Kidney tubule cell (primary cell): ENCODE results near the gene SDF2L1.

Experiments
- DNase-seq: peaks from one replicate; pipeline ENCODE4 v3.0.0-alpha.2; 2018; ENCODE audit warnings: low spot score

Gene SDF2L1

GRCh38 chr22:21622011-21622918 is 19.8 kb upstream of the SDF2L1 start:
- DNase-seq: no peak

DNA sequence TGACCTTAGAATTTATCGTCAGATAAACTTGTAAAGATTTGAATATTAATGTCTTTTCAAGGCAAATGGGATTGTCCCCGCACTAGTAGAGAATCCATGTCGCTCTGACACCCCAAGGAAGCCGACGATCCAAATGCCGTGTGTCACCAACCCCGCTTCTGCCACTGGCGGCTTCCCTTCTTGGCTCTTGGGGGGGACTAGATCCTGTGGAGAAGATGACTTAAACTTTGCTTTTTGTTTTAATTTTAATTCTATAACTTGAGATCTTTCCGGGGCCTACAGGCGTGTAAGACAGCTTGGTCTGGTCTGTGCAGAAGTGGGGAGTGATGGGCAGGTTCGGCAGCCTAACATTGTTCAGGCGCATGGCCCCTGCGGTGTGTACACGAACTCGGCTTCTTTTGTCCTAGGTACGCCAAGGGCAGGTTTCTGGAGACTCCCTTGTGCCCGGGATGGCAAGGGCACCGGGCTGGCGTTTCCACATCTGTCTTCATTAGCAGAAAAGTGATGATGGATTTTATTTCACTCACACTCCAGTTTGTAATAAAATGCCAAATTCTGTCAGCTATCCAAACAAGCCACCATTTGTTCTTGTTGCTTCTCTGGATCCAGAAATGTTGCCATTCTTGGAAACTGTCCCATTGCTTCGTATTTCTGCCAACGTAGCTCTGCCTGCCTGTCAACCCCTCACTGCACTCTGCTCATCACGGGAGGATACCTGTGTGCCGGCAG is 19.0 kb upstream of the SDF2L1 start:
- no peak for DNase-seq

DNA sequence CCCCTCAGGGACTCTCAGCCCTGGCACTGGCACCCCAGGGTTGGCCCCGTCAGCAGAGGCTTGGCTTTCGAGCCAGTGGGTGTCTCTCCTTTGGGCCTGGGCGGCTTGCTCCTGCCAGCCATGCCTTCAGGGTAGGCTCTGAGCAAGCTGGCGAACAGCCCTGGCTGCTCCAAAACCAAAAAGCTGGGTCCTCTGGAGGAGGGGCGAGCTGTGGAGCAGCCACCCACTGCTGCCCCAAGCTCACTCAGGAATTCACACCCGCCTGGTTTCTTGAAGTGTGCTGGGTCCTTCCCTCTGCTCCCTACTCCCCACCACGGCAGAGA is 18.5 kb upstream of the SDF2L1 start:
- DNase-seq: no peak

GRCh38 chr22:21624120-21624879 is 17.8 kb upstream of the SDF2L1 start:
- no peak for DNase-seq

- no peak for DNase-seq
Observed at GRCh38 chr22:21624880-21625791, 17.0 kb upstream of the SDF2L1 start.

DNA sequence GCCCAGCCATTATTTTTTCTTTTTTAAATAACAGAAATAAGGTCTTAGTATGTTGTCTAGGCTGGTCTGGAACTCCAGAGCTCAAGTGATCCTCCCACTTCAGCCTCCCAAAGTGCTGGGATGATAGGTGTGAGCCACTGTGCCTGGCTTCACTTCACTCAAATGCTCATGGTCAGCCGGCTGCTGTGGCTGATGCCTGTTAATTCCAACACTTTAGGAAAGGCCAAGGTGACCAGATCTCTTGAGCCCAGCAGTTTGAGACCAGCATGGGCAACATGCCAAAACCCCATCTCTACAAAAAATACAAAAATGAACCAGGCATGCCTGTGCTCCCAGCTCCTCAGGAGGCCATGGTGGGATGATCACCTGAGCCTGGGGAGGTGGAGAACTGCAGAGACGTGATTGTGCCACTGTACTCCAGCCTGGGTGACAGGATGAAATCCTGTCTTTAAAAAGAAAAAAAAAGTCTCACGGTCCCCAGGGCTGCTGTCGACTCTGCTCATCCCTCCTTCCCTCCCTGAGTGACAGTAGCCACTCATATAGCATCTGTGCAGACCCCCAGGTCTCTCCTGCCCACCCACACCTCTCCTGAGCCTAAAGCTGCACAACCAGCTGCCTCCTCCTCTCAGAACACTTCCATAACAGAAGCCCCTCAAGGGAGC is 15.9 kb upstream of the SDF2L1 start:
- DNase-seq: no peak

- no peak for DNase-seq
Observed at GRCh38 chr22:21626735-21627469, 15.2 kb upstream of the SDF2L1 start.

- DNase-seq: no peak
Observed at GRCh38 chr22:21628386-21629254, 13.5 kb upstream of the SDF2L1 start.

DNA sequence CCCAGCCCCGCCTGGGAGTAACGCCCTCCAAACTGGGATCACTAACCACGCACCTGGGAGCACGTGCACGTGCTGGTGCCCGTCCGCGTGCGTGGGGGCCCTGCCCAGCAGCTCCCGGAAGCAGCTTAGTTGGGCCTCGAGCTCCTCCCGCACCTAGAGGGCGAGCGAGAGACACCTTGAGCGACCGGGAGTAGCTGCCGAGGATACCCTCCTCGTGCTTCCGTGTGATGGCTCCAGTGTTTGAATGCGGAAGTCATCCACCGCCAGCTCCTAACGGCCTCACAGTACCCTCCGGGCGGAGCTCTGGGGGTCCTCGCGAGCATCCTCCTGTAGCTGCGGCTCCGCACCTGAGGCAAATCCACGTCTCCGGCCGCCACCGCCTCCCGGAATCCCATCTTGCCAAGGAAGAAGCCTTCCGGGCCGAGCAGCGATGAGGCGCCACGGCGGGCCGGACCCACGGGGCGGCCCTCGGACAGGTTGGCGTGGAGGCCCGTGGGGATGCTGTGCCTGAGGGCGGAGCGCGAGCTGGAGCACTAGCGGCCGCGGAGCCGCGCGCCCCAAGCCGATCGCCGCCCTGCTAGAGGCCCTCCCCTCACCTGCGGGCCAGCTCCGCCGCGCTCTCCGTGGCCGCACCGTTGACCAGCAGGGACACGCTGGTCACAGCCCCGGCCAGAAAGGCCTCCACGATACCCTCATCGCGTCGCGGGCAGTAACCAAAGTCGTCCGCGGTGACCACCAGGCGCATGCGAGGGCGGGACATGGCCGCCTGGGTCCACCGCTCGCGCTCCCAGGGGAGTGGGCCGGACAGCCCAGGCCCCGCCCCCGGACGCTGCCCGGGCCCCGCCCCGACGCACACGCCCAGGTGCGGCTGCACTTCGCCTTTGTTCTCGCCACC is 12.6 kb upstream of the SDF2L1 start, which contains the start of gene YDJC:
YDJC (minus strand) TSS at position 768 of the 895 bp plus-strand sequence; CDS start at position 760, 8 bp downstream.
- DNase-seq: peak; percentile 96

DNA sequence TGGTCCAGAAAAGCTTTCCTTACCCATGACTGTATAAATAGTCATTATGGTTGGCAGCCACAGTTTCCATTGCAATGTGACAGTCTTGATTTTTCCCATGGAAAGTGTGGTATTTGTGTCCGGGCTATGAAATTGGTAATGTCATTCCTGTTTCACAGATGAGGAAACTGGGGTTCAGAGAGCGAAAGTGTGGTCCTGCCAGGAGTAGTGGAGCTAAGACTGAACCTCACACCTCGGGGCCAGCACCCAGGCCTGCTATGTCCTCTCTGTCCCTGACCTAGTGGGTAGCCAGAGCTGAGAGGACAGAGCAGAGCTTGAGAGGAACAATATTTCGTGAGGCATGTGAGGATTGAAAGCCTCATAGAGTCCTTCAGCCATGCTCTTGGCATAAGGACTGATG is 11.1 kb upstream of the SDF2L1 start:
- DNase-seq: no peak

DNA sequence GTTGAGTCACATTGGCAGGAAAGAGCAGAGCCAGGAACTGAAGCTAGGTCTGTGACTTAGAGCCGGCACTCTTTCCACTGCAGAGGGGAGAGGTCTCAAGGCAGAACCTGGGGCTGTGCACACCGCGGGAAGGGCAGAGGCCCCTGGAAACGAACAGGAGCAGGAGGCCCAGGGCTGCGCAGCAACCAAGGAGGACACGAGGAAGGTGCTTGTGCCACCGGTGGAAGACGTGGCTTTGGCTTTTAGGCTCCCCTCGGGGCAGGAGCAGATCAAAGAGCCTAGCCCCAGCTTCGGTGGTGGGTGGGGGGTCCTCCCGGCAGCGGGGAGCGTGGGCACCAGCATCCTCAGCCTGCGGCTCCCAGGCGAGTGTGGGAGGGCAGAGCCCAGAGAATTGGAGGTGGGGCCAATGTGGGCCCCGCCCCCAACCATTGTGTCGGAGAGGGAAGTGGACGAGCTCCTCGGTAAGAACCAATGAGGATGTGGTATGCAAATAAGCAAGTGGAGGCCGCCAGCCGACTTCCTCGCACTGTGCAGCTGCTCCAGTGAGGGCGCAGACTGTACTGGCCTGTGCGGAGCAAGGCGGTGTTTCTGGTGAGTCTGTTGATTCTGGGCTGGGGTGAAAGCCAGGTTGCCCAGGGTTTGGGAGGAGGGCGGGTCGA is 9.7 kb upstream of the SDF2L1 start, which contains the start of gene CCDC116:
CCDC116 (plus strand) TSS at position 524 of the 659 bp plus-strand sequence. CDS start 422 bp downstream, outside the sequence.
- DNase-seq: no peak

GRCh38 chr22:21632931-21633330 is 9.2 kb upstream of the SDF2L1 start:
- no peak for DNase-seq

DNA sequence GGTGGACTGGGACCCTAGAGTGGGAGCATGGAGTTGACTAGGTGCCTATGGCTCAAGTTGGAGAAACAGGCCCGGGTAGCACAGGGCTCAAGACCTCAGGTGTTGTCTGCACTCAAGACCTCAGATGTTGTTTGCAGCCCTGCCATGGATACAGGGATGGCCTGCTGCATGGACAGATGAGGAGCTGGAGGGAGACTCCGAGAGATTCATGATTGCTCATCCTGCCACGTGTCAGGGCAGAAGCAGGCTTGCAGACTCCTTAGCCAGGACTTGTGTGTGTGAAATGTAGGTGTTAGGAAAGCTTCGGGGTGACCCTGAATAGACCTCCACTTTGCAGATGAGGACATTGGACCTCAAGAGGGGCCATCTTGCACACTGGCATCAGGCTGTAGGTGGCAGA is 8.6 kb upstream of the SDF2L1 start:
- DNase-seq: no peak

DNA sequence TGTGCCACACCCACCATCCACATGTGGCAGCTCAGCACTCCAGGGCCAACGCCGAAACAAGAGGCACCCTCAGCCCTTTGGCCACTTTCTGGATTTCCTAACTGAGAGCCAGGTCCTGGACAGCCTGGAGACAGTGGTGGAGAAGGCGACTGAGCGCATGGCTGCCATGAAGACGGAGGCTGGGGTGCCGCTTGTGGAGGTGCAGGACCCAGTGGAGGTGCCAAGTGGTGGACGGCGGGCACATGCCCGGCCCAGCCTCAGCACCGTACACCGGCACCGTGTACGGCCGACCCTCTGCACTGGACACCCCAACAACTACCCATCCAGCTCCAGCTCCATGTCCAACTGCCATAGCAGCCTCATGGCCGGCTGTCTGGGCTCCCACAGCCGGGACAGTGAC is 8.0 kb upstream of the SDF2L1 start:
- no peak for DNase-seq

DNA sequence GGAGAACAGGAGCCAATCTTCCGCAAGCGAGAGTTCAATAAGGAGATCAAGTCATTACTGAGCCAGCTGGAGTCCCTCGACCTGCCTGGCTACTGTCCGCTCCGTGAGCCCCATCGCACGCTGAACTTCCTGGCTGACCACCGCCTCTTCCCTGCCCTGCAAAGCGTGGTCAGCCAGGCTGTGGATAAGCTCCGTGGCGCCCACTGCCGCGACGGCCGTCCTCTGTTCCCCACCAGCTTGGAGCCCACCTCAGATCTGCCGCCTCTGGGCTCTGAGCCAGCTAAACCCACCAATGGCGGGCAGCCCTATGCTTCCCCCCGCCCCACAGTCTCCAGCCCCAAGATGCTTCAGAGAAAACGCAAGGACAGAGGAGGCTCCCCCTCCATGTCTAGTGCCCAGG is 7.3 kb upstream of the SDF2L1 start:
- DNase-seq: no peak

GRCh38 chr22:21635771-21636510 is 6.2 kb upstream of the SDF2L1 start:
- no peak for DNase-seq
